ENCODE measurements around the gene SLC7A7. TPM values are rescaled to one million over a fixed set of nuclear protein-coding genes. Genes with fewer than 3 reads are reported as not detected.
A peak's percentile ranks its signal among the peaks of the same experiment; 100 is the strongest.
"Not testable (repeated sequence)": the region's sequence is repeated elsewhere in the genome, so short reads cannot be mapped to it uniquely, and the experiment has no call there.

SLC7A7 gene
- total RNA-seq, 1 donor from 2014 or later, result 84.4 TPM

GRCh38 chr14:22808388-22809209 is 6.6 kb downstream of the SLC7A7 start:
- H3K4me1 ChIP-seq, result no peaks in the 10 kb centered on the region
- TF ChIP-seq, protein P1, sequence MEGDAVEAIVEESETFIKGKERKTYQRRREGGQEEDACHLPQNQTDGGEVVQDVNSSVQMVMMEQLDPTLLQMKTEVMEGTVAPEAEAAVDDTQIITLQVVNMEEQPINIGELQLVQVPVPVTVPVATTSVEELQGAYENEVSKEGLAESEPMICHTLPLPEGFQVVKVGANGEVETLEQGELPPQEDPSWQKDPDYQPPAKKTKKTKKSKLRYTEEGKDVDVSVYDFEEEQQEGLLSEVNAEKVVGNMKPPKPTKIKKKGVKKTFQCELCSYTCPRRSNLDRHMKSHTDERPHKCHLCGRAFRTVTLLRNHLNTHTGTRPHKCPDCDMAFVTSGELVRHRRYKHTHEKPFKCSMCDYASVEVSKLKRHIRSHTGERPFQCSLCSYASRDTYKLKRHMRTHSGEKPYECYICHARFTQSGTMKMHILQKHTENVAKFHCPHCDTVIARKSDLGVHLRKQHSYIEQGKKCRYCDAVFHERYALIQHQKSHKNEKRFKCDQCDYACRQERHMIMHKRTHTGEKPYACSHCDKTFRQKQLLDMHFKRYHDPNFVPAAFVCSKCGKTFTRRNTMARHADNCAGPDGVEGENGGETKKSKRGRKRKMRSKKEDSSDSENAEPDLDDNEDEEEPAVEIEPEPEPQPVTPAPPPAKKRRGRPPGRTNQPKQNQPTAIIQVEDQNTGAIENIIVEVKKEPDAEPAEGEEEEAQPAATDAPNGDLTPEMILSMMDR (IDR thresholded peaks at IDR 0.05), result no peak
- DNase-seq, result peak; percentile 1
- no peaks in the 10 kb centered on the region for H3K36me3 ChIP-seq
- H3K9me3 ChIP-seq, result no peaks in the 10 kb centered on the region
- no peak for ATAC-seq
- H3K4me3 ChIP-seq, result no peak overlapping the region
- H3K27ac ChIP-seq, result no peak overlapping the region
- intact Hi-C loops (cut with DNase I), result no loop called here
- no peaks in the 10 kb centered on the region for H3K27me3 ChIP-seq

- no peaks in the 10 kb centered on the region for H3K4me1 ChIP-seq
- no peaks in the 10 kb centered on the region for H3K27me3 ChIP-seq
- intact Hi-C loops (cut with DNase I), result no loop called here
- H3K9me3 ChIP-seq, result no peaks in the 10 kb centered on the region
- no peak overlapping the region for H3K27ac ChIP-seq
- peak; percentile 27 for DNase-seq
- H3K4me3 ChIP-seq, result no peak overlapping the region
- peak; percentile 84 for ATAC-seq
- TF ChIP-seq, protein P1 (IDR thresholded peaks at IDR 0.05), result no peak
- no peaks in the 10 kb centered on the region for H3K36me3 ChIP-seq
Observed at GRCh38 chr14:22807432-22808087, 7.7 kb downstream of the SLC7A7 start.

DNA sequence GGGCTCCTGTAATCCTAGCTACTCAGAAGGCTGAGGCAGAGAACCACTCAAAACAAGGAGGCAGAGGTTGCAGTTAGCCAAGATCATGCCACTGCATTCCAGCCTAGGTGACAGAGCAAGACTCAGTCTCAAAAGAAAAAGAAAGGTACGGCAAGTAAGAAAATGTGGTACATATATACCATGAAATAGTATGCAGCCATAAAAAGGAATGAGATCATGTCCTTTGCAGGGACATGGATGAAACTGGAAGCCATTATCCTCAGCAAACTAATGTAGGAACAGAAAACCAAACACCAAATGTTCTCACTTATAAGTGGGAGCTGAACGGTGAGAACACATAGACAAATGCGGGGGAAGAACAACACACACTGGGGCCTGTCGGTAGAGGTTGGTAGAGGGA is 10.0 kb downstream of the SLC7A7 start:
- H3K36me3 ChIP-seq; H3K4me3 ChIP-seq; H3K27me3 ChIP-seq; DNase-seq; intact Hi-C loops (cut with DNase I); H3K27ac ChIP-seq; ATAC-seq; H3K9me3 ChIP-seq; H3K4me1 ChIP-seq: not testable (repeated sequence)

DNA sequence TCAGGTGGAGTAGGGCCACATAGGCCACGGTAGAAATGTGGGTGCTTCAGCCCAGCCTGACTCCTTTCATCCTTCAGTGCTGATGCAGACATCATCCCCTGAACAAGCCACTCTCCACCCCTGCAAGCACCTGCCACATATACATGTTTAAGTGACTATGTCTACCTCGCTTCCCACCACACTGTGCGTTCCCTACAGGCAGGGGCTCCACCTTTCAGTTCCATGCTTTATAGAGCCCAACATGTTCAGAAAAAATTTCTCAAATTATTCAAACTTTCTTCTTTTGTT is 11.6 kb downstream of the SLC7A7 start:
- DNase-seq, result no peak

DNA sequence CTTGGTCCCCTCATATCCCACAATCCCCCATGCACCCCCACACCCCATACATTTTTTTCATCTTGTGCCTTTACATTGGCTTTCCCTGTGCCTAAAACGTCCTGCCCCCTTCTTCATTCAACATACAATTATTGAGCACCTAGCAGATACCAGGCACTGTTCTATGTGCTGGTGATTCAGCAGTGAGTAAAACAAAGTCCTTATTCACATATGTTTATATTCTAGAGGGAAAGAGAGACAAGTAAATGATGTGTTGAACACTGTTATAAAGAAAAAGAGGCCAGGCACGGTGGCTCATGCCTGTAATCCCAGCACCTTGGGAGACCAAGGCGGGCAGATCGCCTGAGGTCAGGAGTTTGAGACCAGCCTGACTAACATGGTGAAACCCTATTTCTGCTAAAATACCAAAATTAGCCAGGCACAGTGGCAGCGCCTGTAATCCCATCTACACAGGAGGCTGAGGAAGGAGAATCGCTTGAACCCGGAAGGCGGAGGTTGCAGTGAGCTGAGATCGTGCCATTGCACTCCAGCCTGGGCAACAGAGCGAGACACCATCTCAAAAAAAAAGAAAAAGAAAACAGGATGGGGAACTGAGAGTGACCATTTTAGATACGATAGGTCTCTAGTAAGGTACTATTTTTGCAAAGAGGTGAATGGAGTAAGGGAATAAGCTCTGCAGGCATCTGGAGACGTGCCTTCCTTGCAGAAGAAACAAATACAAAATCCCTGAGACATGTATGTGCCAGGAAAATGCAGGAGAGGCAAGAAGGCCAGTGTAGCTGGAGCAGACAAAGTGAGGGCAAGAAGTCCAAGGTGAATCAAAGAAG is 12.2 kb downstream of the SLC7A7 start:
- H3K4me3 ChIP-seq, result no peak overlapping the region
- H3K36me3 ChIP-seq, result no peaks in the 10 kb centered on the region
- intact Hi-C loops (cut with DNase I), result no loop called here
- TF ChIP-seq, protein P1 (IDR thresholded peaks at IDR 0.05), result no peak
- H3K27ac ChIP-seq, result no peak overlapping the region
- H3K27me3 ChIP-seq, result no peaks in the 10 kb centered on the region
- no peaks in the 10 kb centered on the region for H3K4me1 ChIP-seq
- no peak for DNase-seq
- no peak for ATAC-seq
- no peaks in the 10 kb centered on the region for H3K9me3 ChIP-seq

More for the DNA sequence above, 11.6 kb downstream of the SLC7A7 start:
- Histone ChIP-seq H3K4me3 (no peak overlapping the region), H3K27me3 (no peaks in the 10 kb centered on the region), H3K27ac (no peak overlapping the region), H3K4me1 (no peaks in the 10 kb centered on the region), H3K36me3 (no peaks in the 10 kb centered on the region), H3K9me3 (no peaks in the 10 kb centered on the region)
- no peak for ATAC-seq
- intact Hi-C loops (cut with DNase I), result no loop called here
- TF ChIP-seq, protein P1 (IDR thresholded peaks at IDR 0.05), result no peak

GRCh38 chr14:22801716-22802115 is 13.5 kb downstream of the SLC7A7 start:
- TF ChIP-seq, protein P1 (IDR thresholded peaks at IDR 0.05), result no peak
- H3K36me3 ChIP-seq, result no peaks in the 10 kb centered on the region
- ATAC-seq, result no peak
- no peaks in the 10 kb centered on the region for H3K27me3 ChIP-seq
- H3K4me1 ChIP-seq, result no peaks in the 10 kb centered on the region
- no peak overlapping the region for H3K4me3 ChIP-seq
- intact Hi-C loops (cut with DNase I), result no loop called here
- no peaks in the 10 kb centered on the region for H3K9me3 ChIP-seq
- H3K27ac ChIP-seq, result no peak overlapping the region
- no peak for DNase-seq
